HG02763 (cell line): Measurements from ENCODE around the gene CYFIP1.

Experiments
- ATAC-seq: cut with Tn5 transposase; IDR thresholded peaks from one replicate; pipeline ENCODE4 v1.9.1; 2021; ENCODE audit warnings: mild to moderate bottlenecking, moderate library complexity; ENCODE audit not compliant: unreplicated experiment

Gene CYFIP1

GRCh38 chr15:22891426-22892210 is 88.5 kb downstream of the CYFIP1 start:
- ATAC-seq = no peak

GRCh38 chr15:22890296-22890695 is 89.9 kb downstream of the CYFIP1 start:
- no peak for ATAC-seq

- ATAC-seq = no peak
Measured at GRCh38 chr15:22889146-22889818, 90.9 kb downstream of the CYFIP1 start.

GRCh38 chr15:22888120-22888859 is 91.9 kb downstream of the CYFIP1 start:
- no peak for ATAC-seq

GRCh38 chr15:22887157-22887951 is 92.8 kb downstream of the CYFIP1 start:
- no peak for ATAC-seq

- ATAC-seq = no peak
Measured at GRCh38 chr15:22885120-22885519, 95.0 kb downstream of the CYFIP1 start.

- ATAC-seq = no peak
Measured at GRCh38 chr15:22884344-22884743, 95.8 kb downstream of the CYFIP1 start.

GRCh38 chr15:22883196-22883595 is 97.0 kb downstream of the CYFIP1 start:
- no peak for ATAC-seq

- no peak for ATAC-seq
Measured at GRCh38 chr15:22881739-22882440, 98.3 kb downstream of the CYFIP1 start.

GRCh38 chr15:22880981-22881738 is 99.0 kb downstream of the CYFIP1 start:
- ATAC-seq = no peak

- no peak for ATAC-seq
Measured at GRCh38 chr15:22880068-22880980, 99.8 kb downstream of the CYFIP1 start.

GRCh38 chr15:22878103-22878502 is 102.1 kb downstream of the CYFIP1 start:
- no peak for ATAC-seq

- no peak for ATAC-seq
Measured at GRCh38 chr15:22877607-22878006, 102.6 kb downstream of the CYFIP1 start.

- ATAC-seq = no peak
Measured at GRCh38 chr15:22877117-22877516, 103.1 kb downstream of the CYFIP1 start.

GRCh38 chr15:22874966-22875365 is 105.2 kb downstream of the CYFIP1 start:
- ATAC-seq = no peak

GRCh38 chr15:22874256-22874655 is 105.9 kb downstream of the CYFIP1 start:
- ATAC-seq = no peak

GRCh38 chr15:22873841-22874240 is 106.3 kb downstream of the CYFIP1 start:
- no peak for ATAC-seq

GRCh38 chr15:22872936-22873701 is 107.0 kb downstream of the CYFIP1 start:
- no peak for ATAC-seq
